GM12801 (cell line): ENCODE data around the gene CATSPERZ.

ENCODE experiments used
- TF ChIP-seq, protein P1 (sequence below): IDR thresholded peaks from one replicate; pipeline ENCODE4 v1.5.1; 2011; ENCODE audit warnings: control low read depth; ENCODE audit not compliant: insufficient read length; ENCODE audit errors: extremely low read depth

CATSPERZ gene

DNA sequence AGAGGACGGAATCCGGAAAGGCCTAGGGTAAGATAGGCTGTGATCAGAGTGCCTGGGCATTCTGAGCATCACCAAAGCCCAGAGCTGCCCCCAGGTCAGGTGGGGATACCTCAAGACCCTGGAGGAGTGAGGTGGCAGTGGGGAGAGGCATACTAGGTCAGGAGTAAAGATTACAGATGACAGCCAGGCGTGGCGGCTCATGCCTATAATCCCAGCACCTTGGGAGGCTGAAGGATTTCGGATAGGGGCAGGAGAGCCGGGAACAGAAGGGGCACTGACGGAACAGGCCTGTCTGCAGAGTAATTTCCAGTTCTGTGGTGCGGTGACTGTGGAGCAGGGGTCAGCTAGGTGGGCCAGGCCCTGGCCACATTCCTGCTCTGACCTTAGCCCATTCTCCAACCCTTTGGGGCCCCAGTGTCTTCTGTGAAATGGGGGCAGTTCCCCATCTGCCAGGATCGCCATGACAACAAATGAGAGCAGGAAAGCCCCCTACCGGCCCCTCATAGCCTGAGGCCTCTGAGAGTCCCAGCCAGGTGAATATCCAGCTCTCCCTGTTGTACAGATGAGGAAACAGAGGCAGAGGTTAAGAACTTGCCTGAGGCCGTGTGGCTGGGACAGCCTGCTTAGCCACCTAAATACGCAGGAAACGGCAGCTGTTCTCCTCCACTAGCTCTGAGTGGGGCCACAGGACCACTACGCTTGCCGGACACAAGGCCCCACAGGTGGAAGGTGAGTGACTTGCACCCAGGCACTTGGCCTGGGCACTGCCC is 24.9 kb upstream of the CATSPERZ start:
- TF ChIP-seq, protein P1, sequence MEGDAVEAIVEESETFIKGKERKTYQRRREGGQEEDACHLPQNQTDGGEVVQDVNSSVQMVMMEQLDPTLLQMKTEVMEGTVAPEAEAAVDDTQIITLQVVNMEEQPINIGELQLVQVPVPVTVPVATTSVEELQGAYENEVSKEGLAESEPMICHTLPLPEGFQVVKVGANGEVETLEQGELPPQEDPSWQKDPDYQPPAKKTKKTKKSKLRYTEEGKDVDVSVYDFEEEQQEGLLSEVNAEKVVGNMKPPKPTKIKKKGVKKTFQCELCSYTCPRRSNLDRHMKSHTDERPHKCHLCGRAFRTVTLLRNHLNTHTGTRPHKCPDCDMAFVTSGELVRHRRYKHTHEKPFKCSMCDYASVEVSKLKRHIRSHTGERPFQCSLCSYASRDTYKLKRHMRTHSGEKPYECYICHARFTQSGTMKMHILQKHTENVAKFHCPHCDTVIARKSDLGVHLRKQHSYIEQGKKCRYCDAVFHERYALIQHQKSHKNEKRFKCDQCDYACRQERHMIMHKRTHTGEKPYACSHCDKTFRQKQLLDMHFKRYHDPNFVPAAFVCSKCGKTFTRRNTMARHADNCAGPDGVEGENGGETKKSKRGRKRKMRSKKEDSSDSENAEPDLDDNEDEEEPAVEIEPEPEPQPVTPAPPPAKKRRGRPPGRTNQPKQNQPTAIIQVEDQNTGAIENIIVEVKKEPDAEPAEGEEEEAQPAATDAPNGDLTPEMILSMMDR = no peak

DNA sequence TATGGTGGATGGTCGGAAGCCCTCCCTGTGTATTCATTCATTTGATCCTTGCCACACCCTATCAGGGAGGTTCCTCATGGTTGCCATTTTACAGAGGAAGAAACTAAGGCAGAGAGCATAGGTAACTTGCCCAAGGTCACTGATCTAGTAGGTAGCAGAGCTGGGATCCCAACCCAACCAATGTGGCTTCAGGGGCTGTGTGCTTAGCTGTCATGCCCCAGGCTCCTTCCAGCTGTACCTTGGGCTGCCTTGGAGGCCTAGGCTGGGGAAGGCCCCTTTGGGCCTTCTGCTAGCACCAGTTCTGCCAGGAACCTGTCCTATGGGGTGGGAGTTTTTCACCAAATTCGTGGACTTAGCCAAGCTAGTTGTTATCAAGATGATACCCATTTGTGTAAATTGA is 24.3 kb upstream of the CATSPERZ start:
- TF ChIP-seq, protein P1 = no peak

DNA sequence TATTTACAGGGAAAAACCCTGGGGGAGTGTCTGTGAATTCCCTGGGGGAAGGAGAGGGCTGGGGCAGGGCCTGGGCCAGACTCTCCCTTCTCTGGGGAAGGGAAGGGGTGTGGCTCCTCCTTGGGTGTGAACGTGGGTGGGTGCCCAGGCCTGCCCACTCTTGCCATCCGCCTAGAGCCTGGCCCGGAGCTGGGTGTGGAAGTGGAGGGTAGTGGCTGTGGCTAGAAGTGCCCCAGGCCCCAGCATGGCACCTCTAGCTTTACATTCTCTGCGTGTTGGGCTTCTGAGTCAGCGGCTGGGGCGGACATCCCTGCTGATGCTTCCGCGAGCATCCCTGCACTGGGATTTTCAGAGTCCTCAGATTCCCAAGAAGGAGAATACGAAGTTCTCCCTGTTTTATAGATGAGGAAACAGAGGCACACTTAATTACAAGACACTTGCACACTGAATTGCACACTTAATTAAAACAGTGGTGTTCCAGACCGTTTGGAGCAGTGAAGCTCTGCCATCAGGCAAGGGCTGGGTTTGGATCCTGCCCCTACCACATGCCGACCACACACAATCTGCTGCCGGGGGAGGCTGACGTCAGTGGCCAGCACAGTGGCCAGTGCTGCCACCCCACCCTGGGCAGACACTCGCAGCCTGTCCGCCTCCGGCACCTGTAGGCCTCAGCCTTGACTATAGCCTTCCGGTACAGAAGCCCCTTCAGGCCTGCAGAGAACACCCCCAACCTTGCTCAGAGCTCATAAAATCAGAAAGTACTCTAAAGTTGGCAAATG is 23.3 kb upstream of the CATSPERZ start:
- TF ChIP-seq, protein P1 = no peak

DNA sequence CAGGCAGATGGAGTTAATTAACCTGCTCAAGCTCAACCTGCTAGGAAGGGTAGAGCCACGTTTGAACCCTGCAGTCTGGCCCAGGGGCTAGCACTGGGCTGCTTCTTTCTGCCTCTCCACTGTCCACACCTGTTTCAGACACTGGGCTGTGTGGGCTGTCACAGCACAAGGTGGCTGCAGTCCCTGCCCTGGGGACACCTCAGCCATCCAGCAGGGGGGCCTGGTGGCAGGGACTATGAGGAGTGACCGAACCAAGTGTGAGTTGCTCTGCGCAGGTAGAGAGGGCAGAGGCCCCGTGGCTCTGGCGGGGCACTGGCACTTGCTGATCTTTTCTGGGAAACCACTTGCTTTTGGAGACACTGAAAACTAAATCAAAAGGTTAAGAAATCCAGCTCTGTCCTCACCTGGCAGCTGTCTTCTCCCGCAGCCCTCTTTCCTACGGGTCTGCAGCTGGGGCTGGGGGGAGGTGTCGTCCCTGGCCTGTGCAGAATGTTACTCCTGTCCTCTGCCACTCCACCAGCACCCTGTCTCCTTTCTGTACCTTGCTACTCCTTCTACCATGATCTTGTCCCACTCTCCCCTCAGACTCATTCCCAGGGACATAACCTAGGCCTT is 21.5 kb upstream of the CATSPERZ start:
- TF ChIP-seq, protein P1 = no peak

DNA sequence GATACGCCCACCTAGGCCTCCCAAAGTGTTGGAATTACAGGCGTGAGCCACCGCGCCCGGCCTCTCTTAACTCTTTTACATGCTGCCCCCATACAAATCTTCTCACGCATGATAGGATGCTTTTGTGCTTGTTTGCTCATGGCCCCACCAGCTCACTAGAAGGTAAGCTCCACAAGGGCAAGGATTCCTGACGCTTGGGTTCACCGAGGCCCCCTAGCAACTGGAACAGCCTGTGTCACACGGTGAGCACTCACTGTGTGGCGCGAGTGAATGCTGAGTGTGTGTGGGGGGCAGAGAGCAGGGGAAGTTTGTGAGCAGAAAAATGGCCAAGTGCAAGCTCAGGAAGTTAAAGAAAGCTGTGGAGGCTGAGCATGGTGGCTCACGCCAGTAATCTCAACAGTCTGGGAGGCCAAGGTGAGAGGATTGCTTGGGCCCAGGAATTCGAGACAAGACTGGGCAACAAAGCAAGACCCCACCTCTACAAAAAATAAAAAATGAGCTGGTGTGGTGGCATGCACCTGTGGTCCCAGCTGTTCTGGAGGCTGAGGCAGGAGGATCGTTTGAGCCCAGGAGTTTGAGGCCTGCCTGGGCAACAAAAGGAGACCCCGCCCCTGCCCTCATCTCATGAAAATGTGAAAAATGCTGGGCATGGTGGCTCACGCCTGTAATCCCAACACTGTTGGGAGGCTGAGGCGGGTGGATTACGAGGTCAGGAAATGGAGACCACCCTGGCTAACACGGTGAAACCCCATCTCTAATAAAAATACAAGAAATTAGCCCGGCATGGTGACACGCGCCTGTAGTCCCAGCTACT is 18.0 kb upstream of the CATSPERZ start:
- TF ChIP-seq, protein P1 = no peak

DNA sequence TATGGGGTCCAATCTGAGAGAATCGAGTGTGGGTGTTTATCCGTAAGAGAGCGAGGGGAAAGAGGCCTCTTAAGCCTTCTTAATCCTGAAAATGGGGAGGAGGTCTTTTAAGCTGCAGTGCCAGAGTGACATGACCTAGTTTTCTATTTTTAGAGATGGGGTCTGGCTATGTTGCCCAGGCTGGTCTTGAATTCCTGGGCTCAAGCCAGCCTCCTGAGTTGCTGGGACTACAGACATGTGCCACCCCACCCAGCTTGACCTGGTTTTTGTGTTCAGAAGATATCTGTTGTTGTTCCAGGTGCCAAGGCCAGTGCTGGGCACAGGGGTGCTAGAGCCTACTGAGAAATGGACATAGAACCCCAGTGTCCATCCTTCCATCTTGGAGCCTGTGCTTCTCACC is 17.1 kb upstream of the CATSPERZ start:
- TF ChIP-seq, protein P1 = no peak
